Measurements from ENCODE around the gene LRRC15. TPM values are rescaled to one million over a fixed set of nuclear protein-coding genes. Genes with fewer than 3 reads are reported as not detected.

LRRC15 gene
- total RNA-seq, 1 experiment from 2014 or later = 6.0 TPM

DNA sequence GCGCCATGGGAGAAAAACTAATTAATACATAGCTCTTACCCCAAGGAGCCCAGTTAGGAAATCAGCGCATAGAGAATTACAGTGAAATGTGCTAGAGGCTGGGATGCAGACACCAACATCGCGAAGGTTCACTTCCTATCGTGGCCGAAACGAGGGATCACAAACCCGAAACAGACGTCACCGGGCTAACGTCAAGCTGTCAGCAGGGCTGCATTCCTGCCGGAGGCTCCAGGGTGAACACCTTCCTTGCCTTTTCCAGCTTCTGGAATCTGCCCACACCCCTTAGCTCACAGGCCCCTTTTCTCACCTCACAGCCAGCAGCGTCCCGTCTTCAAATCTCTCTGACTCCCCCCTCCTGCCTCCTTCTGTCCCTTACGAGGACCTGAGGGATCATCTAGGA lies 16.5 kb upstream of the LRRC15 start:
- DNase-seq (ENCODE audit: low spot score) = no peak

DNA sequence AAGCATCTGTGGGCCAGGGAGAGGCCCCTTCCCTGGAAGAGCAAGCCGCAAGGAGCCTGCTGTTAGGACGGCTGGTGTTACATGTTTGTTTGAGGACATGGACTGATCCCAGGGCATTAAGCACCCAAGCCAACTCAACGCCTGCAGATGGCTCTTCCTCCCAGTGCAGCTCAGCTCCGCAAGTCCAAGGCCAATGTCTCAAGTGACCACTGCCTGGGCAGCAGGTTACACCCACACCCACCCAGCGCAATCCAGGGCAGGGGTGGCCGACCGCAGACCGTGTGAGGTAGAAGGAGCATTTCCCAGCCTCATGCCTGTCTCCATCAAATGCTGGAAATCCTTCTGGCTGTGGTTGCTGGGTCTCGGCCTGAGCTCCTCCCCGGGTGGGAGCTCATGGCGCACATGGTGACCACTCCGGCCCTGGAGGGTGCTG lies 15.0 kb upstream of the LRRC15 start:
- DNase-seq (ENCODE audit: low spot score) = no peak

DNA sequence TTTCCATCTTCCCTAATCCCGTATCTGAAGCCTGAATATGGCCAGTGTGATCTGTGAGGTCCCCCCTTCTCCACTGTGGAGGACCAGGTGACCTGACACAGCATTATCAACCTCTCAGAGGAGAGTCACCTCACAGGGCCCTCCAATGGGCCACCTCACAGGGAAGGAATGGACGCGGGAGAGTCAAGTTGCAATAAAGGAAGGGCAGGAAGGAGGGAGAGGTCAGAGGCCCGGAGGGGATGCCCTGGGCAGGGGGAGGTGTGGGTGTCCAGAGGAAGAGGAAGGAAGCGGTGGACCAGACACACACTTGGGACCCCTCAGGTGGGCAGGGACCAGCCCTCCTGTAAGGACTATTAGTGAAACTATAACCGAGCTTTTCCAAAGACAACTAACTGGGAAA lies 14.6 kb upstream of the LRRC15 start:
- DNase-seq (ENCODE audit: low spot score) = no peak

DNA sequence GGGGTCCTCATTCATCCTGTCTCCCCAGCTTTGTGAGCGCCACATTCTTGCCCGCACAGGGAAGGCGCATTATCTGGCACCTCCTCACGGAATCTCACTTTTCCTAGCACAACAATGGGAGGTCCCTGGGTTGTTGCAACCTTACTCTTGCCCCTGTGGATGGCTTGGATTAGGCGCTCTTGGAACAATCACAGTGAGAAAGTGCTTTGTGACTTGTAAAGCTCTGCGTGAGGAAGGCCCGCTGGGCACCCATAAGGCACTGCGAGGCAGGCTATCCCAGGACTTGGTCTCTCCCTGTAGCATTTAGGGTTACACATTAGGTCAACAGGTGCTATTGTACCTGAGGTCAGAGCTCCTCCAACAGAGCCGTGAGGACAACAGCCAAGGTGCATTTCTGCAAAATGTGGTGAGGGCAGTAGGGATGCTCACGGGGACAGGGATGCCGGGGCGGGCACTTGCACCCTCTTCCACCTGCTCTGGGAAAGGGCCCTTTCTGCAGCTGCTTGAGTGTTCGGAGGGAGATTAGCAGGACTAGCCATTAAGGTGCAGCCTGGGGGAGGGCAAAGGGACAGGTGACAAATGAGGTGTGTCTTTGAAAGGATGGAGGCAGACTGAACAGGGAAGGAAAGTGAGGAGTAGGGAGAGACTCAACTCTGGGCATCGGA lies 13.9 kb upstream of the LRRC15 start:
- no peak for DNase-seq (ENCODE audit: low spot score)

DNA sequence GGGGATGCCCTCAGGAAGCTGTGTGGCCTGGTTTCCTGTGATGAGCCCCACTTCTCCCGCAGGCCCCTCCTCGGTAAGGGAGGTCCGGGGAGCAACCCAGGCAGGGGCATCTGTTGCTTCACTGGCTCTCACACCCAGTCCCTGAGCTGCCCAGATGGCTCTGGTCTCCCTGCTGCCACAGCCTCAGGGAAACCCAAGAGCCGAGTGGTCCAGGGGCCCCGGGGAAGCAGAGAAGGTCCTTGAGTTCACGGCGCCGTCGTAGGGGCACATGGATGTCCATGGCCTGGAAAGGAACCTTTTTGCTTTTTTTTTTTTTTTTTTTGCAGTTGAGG lies 13.3 kb upstream of the LRRC15 start:
- no peak for DNase-seq (ENCODE audit: low spot score)

DNA sequence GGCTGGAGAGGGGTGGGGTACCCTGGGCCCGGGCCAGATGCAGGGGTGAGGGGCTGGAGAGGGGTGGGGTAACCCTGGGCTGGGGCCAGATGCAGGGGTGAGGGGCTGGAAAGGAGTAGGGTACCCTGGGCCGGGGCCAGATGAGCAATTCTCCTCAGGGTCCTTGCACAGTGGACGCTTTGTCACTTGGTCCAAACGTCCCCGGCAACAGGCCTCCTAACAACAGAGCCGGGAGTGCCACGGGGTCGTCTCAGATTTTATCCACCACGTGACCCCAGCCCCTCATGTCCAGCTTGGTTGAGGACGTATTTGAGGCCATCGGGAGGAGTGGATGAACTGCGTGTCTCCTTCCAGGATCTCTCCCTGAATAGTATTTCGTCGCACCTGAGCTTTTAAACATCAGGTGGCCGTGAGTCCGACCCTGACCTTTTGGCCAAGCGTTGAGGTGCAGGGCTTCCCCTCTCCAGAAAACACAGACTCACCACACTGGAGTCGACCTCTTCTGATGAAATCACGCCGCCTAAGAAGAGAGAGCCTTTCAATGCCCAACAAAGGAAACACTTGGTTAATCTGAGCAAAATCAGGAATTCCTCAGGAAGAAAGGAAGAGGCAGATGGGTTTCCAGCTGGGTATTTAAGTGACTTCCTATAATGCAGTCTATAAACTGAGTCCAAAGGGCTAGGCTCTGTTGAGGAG lies 12.8 kb upstream of the LRRC15 start:
- no peak for DNase-seq (ENCODE audit: low spot score)

DNA sequence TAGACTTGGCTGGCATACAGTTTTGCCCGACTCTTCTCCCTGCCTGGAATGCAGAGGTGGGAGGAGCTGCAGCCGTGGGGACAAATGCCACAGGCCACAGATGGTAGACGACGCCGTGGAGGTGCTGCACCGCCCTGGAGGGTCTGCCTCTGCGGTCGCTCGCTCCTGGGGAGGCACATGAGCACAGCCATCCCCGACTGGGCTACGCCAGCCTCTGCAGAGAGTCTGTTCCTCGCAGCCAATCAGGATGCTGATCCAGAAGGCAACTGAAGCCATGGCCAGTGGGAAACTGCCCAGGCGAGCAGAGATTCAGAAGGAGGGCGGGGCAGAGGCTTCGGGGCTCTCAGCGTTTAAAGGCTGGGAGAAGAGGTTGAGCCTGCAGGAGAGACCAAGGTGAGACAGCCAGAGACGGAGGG lies 11.9 kb upstream of the LRRC15 start:
- no peak for DNase-seq (ENCODE audit: low spot score)

DNA sequence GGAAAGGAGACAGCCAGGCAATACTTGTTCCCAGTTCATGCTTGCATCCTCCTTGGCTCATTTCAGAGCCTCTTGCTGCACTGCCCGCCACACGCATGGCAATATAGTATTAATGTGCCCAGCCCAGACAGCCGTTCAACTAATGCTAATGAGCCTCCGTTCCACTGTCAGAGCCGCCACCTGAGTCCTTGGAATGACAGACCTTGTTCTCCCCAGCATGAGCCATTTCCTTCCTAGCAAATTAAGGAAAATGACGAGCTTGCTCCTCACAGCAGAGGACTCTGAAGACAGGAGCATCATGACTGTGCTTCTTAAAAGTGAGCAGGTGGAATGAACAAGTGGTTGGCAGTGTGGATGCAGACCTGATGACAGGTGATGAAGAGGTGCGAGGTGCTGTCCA lies 10.8 kb upstream of the LRRC15 start:
- no peak for DNase-seq (ENCODE audit: low spot score)

DNA sequence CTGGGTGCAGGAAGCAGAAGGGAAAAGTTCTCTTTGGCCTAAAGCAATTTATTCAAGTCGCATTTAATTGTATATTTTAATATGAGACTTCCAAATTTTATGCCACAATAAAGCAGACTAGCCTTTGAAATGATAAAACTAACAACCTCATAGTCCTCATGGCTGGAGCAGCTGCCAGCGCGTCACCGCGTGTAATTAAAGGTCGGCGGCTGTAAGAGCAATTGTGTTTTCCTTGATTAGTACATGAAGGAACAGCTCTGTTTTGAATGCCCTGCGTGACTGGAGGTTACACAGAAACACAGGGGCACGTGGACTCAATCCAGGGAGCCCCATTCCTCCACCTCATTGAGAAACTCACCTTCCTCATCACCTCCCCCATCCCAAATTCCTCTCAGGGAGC lies 10.1 kb upstream of the LRRC15 start:
- no peak for DNase-seq (ENCODE audit: low spot score)

DNA sequence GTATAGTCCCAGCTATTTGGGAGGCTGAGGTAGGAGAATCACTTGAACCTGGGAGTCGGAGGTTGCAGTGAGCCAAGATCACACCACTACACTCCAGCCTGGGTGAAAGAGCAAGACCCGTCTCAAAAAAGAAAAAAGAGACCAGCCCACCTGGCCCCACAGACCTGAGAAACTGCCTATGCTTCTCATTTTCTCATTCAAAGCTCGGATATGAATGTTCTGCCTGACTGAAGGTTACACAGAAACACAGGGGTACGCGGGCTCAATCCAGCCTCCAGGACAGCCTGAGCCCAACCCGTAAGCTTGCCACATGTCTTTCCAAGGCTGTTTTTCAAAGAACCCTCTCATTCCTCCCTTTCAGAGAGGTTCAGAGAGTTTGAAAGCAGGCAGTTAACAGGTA lies 9.7 kb upstream of the LRRC15 start:
- no peak for DNase-seq (ENCODE audit: low spot score)

DNA sequence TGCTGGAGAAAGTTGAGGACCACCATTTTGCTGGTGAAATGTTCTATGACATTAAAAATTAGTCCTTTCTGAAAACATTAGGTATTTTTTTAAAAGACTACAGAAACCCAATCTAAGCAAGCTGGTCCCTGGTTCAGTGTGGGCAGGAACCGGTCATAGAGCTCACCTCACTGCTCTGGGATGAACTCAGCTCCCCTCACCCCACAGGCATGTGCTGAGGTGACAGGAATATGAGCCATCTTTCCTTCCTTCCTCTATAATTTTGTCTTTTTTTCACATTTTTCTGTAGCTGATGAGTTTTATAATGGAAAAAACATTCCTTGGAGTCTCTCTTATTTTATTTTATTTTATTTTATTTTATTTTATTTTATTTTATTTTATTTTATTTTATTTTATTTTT lies 8.2 kb upstream of the LRRC15 start:
- DNase-seq (ENCODE audit: low spot score) = no peak

DNA sequence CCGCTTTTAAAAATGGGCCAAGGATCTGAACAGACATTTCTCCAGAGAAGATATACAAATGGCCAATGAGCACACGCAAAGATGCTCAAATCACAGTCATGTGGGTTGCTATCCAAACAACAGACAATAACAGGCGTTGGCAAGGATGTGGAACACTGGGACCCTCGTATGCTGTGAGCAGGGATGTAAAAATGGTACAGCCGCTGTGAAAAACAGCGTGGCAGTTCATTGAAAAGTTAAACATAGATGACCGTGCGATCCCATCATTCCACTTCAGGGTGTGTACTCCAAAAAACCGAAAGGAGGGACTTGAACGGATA lies 6.7 kb upstream of the LRRC15 start:
- DNase-seq (ENCODE audit: low spot score) = no peak

DNA sequence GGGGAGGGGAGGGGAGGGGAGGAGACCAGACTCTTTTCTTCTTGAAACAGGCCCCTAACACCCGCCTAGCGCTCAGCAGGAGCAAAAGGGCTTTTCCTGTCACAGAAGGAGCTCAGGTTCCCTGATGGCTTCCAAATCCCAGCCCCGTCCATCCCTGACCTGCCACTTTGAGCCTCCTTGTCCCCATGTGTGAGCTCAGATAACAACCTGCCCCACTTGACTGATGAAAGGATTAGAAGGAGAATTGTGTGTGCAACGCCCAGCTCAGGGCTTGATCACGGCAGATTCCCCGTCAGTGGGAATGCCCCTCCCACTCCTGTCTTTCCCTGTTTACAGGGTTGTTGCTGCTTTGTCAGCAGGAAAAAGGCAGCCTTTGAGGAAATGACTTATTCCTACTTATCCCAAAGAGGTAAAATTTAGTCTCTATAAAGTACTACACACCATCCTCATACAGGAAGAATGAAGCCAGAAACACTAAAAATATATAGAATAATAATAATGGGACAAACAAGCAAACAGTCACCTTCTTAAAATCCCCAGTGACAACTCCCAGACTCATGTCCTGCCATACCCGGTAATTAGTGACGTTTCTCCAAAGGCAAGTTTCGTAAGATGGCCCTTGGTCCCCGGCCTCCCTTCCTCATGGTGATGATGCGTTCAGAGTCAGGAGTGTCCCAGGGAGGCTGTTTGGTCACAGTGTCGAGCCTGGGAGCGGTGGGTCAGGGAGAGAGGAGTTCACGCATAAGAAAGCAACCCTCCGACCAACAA lies 6.1 kb upstream of the LRRC15 start:
- DNase-seq (ENCODE audit: low spot score) = no peak

DNA sequence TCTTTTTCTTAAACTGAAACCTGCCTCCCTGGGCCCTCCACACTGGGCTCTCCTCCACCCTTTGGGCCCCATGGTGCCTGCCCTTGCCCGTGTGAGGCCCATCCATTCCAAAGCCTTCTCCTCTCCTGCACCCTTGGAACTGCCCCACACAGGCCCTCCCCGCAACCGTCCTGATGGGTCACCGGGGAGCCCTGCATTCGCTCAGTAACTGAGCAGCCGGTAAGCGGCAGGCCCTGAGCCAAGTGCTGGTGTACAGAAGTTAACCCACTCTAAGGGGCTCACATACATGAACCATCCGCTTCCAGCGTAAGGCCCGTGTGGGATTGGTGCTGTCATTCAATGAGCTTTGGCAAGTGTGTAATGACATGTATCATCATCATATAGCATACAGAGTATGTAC lies 5.4 kb upstream of the LRRC15 start:
- no peak for DNase-seq (ENCODE audit: low spot score)

DNA sequence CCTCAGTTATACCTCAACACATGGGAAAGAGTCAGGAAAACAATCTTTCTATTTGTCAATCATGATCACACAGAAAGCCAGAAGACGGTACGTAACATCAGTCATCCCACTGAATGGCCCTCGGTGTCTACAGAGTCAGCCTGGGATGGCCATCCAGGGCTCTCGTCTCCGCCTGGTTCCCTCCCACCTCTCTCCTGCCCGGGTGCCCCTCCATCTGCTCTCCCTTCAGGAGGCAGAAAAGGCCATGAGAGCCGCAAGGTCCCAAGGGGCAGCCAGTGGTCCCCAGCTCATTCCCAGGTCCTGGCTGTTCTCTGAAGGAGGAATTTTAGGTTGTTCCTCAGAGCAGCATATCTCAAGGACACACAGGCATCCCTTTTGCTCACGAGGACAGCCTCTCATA lies 4.4 kb upstream of the LRRC15 start:
- DNase-seq (ENCODE audit: low spot score) = no peak

DNA sequence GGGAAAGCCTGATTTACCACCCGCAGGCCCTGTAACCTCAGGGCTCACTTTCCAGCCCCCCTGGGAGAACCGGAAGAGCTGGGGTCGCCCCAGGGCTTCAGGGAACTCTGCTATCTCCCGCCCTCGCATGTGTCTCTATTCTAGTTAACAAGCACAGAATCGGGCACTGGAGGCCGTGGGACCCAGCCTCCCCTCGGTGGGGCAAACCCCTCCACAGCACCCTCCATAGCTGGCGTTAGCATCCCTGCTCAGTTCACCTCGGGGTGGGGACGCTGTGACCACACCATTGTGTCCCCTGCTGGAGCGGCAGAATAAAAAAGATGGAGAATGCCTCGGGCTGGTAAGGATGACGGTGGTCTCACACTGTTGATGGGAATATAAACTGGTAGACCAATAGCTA lies 3.5 kb upstream of the LRRC15 start:
- no peak for DNase-seq (ENCODE audit: low spot score)

DNA sequence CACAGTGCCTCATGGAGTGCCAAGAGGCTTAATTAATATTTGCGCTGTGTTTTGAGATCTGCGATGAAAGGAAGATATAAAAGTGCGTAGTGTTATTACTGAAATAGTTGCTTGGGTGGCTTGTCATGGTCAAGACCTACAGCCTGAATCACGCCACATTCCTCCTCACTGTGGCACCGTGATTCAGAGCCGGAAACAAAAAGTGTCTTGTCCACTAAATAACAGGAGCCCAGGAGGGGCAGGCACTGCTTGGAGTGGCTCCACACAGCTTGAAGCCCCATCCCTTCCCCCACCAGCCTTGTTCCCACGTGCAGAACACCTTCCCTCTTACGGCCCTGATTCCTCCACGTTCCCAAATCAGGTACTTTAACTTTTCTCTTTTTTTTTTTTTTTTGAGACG lies 1.2 kb upstream of the LRRC15 start:
- no peak for DNase-seq (ENCODE audit: low spot score)

DNA sequence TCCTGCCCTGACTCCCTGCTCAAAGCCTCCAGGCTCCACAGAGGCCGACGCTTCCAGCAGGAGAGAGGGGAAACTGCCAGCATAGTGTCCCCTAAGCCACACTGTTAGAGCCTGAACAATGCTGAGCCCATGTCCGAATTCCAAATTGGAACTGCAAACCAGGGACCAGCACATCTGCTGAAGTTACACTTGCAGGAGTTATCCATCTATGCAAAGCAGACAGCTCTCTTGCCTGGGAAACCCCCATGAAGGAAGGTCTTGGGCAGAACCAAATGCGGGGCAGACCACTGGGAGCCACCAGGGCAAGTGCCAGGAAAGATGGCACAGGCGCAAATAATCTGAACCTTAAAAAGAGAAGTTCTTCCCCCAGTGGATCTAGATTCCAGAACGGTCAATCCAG lies 625 bp downstream of the LRRC15 start:
- DNase-seq (ENCODE audit: low spot score) = no peak

DNA sequence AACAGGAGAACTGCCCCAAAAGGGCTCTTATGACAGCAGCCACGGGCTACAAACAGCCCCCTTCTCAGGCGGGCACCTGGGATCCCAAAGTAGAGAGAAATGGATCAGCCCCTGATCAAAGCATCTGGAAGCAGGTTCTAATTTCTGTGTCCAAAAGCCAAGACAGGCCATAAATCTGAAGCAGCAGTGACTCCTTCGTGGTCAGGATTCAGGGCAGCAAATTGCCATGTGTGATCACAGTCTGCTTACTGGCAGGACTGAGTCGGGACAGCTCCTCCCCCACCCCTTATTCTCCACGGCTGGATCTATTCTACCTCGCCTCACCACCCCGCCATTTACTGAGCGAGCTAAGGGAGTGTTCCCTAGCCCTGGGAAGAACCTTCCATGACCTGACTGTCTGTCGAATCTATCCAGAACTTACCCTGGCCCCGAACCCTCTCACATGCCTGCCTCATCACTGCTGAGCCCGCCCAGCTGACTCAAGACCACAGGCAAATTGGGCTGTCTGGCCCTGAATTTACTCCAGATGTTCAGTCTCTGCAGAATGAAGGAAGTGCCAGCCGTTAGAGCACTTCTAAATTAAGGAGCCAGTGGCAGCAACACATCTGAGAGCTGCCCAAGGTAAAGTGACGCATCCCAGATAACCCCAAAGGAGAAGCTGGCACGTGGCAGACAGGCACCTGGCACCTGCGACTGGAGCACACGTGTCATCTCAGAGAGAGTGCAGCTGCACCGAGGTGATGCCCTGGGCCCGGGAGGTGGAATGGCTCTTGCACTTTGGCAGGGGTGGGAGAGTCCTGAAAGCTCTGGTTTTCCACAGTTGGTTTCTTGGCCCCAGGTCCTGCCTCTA lies 1.3 kb downstream of the LRRC15 start:
- peak; percentile 44 for DNase-seq (ENCODE audit: low spot score)

DNA sequence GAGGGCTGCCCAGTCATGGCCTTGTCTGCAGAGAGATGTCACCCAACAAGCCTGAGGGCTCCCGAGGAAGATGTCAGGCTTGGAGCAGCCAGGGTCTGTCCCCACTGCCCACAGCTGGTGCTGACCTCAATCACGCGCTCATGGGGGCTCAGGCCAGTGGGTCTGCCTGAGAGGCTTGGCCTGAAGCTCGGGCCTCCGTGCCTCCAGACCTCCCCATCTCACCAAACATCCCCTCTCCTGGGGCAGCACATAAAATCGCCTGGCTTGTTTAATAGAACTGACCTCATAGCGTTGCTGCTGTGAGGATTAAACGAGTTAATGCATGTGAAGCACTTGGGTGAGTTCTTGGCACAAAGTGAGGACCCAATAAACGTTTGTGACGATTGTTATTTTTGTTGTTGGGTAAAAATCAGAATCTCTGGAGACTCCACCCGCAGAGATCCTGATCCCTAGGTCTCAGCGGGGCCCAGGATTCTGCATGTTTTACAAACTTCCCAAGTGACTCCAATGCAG lies 3.5 kb downstream of the LRRC15 start:
- DNase-seq (ENCODE audit: low spot score) = no peak

DNA sequence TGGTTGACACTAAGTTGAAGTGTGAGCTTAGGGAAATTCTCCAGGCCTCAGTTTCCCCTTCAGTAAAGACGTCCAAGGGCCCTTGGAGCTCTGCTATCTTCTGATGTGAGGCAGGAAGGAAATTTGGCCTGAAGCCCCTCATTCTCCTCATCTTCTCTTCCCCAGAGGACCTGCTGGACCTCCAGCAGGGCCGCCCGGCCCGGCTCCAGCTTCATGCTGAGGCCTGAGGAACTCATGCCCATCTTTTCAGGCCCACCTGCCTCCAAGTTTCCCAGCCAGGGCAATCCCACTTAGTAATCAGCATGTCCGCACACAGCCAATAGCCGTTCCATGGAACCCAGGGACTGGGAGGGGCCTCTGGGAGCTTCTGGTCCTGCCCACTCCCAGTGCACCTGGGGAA lies 4.0 kb downstream of the LRRC15 start:
- DNase-seq (ENCODE audit: low spot score) = no peak
